Astrocyte (in vitro differentiated cells and primary cell): ENCODE measurements around the gene DNAH14. TPM values are rescaled to one million over a fixed set of nuclear protein-coding genes. Genes with fewer than 3 reads are reported as not detected.

Experiments used
- DNase-seq: peaks from one replicate; pipeline ENCODE4 v3.0.0-alpha.2; 2010; ENCODE audit warnings: low read depth
- FAIRE-seq: peaks from 2 replicates; lab custom pipeline; 2011; peaks lifted over from hg19 to GRCh38; lab: Jason Lieb, UNC
- H2AFZ ChIP-seq: 2 replicates; pipeline ENCODE4 v1.6.0; 2012; ENCODE audit warnings: low read depth, low read length, inconsistent platforms
- H3K27ac ChIP-seq: 2 replicates; pipeline ENCODE4 v1.5.1; 2011; ENCODE audit warnings: low read depth, low read length, inconsistent platforms
- H3K27me3 ChIP-seq: 2 replicates; pipeline ENCODE4 v1.6.0; 2011; ENCODE audit warnings: low read length, inconsistent platforms; ENCODE audit not compliant: insufficient read depth
- H3K36me3 ChIP-seq: 2 replicates; pipeline ENCODE4 v1.5.1; 2011; ENCODE audit warnings: low read length, inconsistent platforms; ENCODE audit not compliant: insufficient read depth
- H3K4me1 ChIP-seq: 2 replicates; pipeline ENCODE4 v1.5.1; 2011; ENCODE audit warnings: low read length, inconsistent platforms; ENCODE audit not compliant: insufficient read depth
- H3K4me2 ChIP-seq: 2 replicates; pipeline ENCODE4 v1.6.0; 2012; ENCODE audit warnings: low read length, inconsistent platforms
- H3K4me3 ChIP-seq: 2 replicates; pipeline ENCODE4 v1.5.1; 2011; ENCODE audit warnings: low read depth, mild to moderate bottlenecking, low read length, inconsistent platforms; ENCODE audit not compliant: insufficient read depth
- H3K79me2 ChIP-seq: 2 replicates; pipeline ENCODE4 v1.6.0; 2012; ENCODE audit warnings: mild to moderate bottlenecking, low read length, inconsistent platforms; ENCODE audit not compliant: insufficient read depth
- H3K9ac ChIP-seq: 2 replicates; pipeline ENCODE4 v1.6.0; 2012; ENCODE audit warnings: mild to moderate bottlenecking, low read length, inconsistent platforms
- H3K9me3 ChIP-seq: 2 replicates; pipeline ENCODE4 v1.5.1; 2012; ENCODE audit warnings: low read depth, mild to moderate bottlenecking, low read length, inconsistent platforms; ENCODE audit not compliant: insufficient read depth
- H4K20me1 ChIP-seq: 2 replicates; pipeline ENCODE4 v1.6.0; 2012; ENCODE audit warnings: low read length, inconsistent platforms; ENCODE audit not compliant: insufficient read depth
- H3K27ac Mint-ChIP-seq: one replicate; pipeline ENCODE4 v1.8.0; 2021; ENCODE audit warnings: mild to moderate bottlenecking, mixed read lengths; ENCODE audit not compliant: unreplicated experiment
- H3K27me3 Mint-ChIP-seq: one replicate; pipeline ENCODE4 v1.8.0; 2021; ENCODE audit warnings: low read depth, mixed read lengths; ENCODE audit not compliant: unreplicated experiment
- H3K36me3 Mint-ChIP-seq: one replicate; pipeline ENCODE4 v1.8.0; 2021; ENCODE audit warnings: low read depth, mixed read lengths; ENCODE audit not compliant: unreplicated experiment
- H3K4me1 Mint-ChIP-seq: one replicate; pipeline ENCODE4 v1.8.0; 2021; ENCODE audit warnings: low read depth, mixed read lengths; ENCODE audit not compliant: unreplicated experiment
- H3K4me3 Mint-ChIP-seq: one replicate; pipeline ENCODE4 v1.8.0; 2021; ENCODE audit warnings: mild to moderate bottlenecking, moderate library complexity, mixed read lengths; ENCODE audit not compliant: unreplicated experiment
- H3K9me3 Mint-ChIP-seq: one replicate; pipeline ENCODE4 v1.8.0; 2021; ENCODE audit warnings: mild to moderate bottlenecking, mixed read lengths; ENCODE audit not compliant: unreplicated experiment
- EZH2 ChIP-seq: IDR thresholded peaks from 2 replicates; pipeline ENCODE4 v1.6.1; 2012; ENCODE audit warnings: mild to moderate bottlenecking, low read length, inconsistent platforms; ENCODE audit not compliant: insufficient read depth
- total RNA-seq: library from RNA; stranded (reverse); gene quantifications from 2 replicates; pipeline ENCODE4 v1.2.1, GENCODE V29; 2021
- TF ChIP-seq, protein P1 (sequence below): IDR thresholded peaks from 2 replicates; pipeline ENCODE4 v1.5.1; 2011; ENCODE audit warnings: low read depth, mild to moderate bottlenecking, inconsistent platforms, low read length, moderate library complexity; ENCODE audit not compliant: insufficient read depth

Gene DNAH14
- total RNA-seq, 1 donor from 2014 or later = 21.2 TPM

- H4K20me1 ChIP-seq = peaks cover 12% of the 10 kb centered on the region
- Mint-ChIP-seq H3K27me3 (no peaks in the 10 kb centered on the region), H3K27ac (no peak overlapping the region), H3K4me1 (peaks cover 4% of the 10 kb centered on the region), H3K4me3 (no peak overlapping the region), H3K36me3 (peaks cover 3% of the 10 kb centered on the region), H3K9me3 (no peaks in the 10 kb centered on the region)
- DNase-seq (no peak), FAIRE-seq (no peak)
- H2AFZ ChIP-seq = no peak overlapping the region
- H3K27ac ChIP-seq = no peak overlapping the region
- H3K9ac ChIP-seq = no peak overlapping the region
- H3K36me3 ChIP-seq = peaks cover 44% of the 10 kb centered on the region
- H3K4me3 ChIP-seq = no peak overlapping the region
- TF ChIP-seq, protein P1, sequence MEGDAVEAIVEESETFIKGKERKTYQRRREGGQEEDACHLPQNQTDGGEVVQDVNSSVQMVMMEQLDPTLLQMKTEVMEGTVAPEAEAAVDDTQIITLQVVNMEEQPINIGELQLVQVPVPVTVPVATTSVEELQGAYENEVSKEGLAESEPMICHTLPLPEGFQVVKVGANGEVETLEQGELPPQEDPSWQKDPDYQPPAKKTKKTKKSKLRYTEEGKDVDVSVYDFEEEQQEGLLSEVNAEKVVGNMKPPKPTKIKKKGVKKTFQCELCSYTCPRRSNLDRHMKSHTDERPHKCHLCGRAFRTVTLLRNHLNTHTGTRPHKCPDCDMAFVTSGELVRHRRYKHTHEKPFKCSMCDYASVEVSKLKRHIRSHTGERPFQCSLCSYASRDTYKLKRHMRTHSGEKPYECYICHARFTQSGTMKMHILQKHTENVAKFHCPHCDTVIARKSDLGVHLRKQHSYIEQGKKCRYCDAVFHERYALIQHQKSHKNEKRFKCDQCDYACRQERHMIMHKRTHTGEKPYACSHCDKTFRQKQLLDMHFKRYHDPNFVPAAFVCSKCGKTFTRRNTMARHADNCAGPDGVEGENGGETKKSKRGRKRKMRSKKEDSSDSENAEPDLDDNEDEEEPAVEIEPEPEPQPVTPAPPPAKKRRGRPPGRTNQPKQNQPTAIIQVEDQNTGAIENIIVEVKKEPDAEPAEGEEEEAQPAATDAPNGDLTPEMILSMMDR = no peak
- no peak for TF ChIP-seq EZH2
- H3K27me3 ChIP-seq = no peaks in the 10 kb centered on the region
- peaks cover 37% of the 10 kb centered on the region for H3K79me2 ChIP-seq
- H3K4me1 ChIP-seq = no peaks in the 10 kb centered on the region
- no peaks in the 10 kb centered on the region for H3K9me3 ChIP-seq
- H3K4me2 ChIP-seq = no peak overlapping the region
Measured at GRCh38 chr1:225415967-225416745, 486.7 kb downstream of the DNAH14 start.

DNA sequence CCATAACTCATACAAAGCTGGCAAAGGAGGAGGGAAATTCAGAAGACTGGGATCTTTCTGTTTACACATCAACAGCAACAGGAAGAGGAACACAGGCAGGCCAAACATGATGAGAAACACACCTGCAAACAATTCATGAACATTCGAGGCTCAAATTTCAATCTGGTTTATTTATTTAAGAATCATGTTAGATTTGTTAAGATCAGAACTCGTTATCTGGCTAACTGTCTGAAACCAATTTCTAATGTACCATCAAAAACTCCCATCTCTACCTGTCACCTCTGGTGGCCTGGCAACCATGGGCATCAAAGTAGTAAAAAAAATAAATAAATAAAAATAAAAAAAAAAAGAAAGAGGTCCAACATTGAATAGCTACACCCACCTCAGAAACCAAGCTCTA, 488.6 kb downstream of the DNAH14 start:
- Histone ChIP-seq H3K36me3 (peaks cover 42% of the 10 kb centered on the region), H3K9me3 (no peaks in the 10 kb centered on the region), H3K4me2 (no peak overlapping the region), H3K4me3 (no peak overlapping the region), H3K4me1 (no peaks in the 10 kb centered on the region), H3K27me3 (no peaks in the 10 kb centered on the region), H2AFZ (no peak overlapping the region), H3K9ac (no peak overlapping the region), H3K27ac (no peak overlapping the region), H3K79me2 (peaks cover 55% of the 10 kb centered on the region), H4K20me1 (peaks cover 18% of the 10 kb centered on the region)
- peaks cover 3% of the 10 kb centered on the region for H3K36me3 Mint-ChIP-seq
- no peaks in the 10 kb centered on the region for H3K9me3 Mint-ChIP-seq
- H3K27me3 Mint-ChIP-seq = no peaks in the 10 kb centered on the region
- TF ChIP-seq EZH2 = no peak
- TF ChIP-seq, protein P1 = no peak
- H3K4me1 Mint-ChIP-seq = peaks cover 12% of the 10 kb centered on the region
- FAIRE-seq (no peak), DNase-seq (no peak)
- no peak overlapping the region for H3K27ac Mint-ChIP-seq
- no peak overlapping the region for H3K4me3 Mint-ChIP-seq

GRCh38 chr1:225418598-225418997, 489.1 kb downstream of the DNAH14 start:
- no peaks in the 10 kb centered on the region for H3K9me3 ChIP-seq
- H3K27ac ChIP-seq = no peak overlapping the region
- H4K20me1 ChIP-seq = peaks cover 22% of the 10 kb centered on the region
- H3K9ac ChIP-seq = no peak overlapping the region
- DNase-seq = no peak
- no peak overlapping the region for H3K4me3 ChIP-seq
- no peaks in the 10 kb centered on the region for H3K27me3 ChIP-seq
- peaks cover 61% of the 10 kb centered on the region for H3K79me2 ChIP-seq
- Mint-ChIP-seq H3K4me1 (peaks cover 14% of the 10 kb centered on the region), H3K36me3 (peaks cover 3% of the 10 kb centered on the region), H3K9me3 (no peaks in the 10 kb centered on the region), H3K27ac (no peak overlapping the region), H3K4me3 (no peak overlapping the region), H3K27me3 (no peaks in the 10 kb centered on the region)
- no peak for FAIRE-seq
- H3K4me2 ChIP-seq = no peak overlapping the region
- H3K4me1 ChIP-seq = peaks cover 4% of the 10 kb centered on the region
- TF ChIP-seq, protein P1 = no peak
- no peak for TF ChIP-seq EZH2
- no peak overlapping the region for H2AFZ ChIP-seq
- H3K36me3 ChIP-seq = peaks cover 42% of the 10 kb centered on the region
